Measurements from ENCODE around the gene CRKL.

GRCh38 chr22:20953668-20954500 lies 36.7 kb downstream of the CRKL start:
- no peak for TF ChIP-seq CTCF (conservative IDR thresholded peaks at IDR 0.05; ENCODE audit: low read length)
- no peak for TF ChIP-seq EZH2phosphoT487 (IDR thresholded peaks at IDR 0.05; ENCODE audit: borderline replicate concordance, low read depth, low read length)
